ENCODE results near the gene KLRD1.
"Not testable (repeated sequence)": the region's sequence is repeated elsewhere in the genome, so short reads cannot be mapped to it uniquely, and the experiment has no call there.

KLRD1 gene

GRCh38 chr12:10369557-10370415 lies 62.1 kb downstream of the KLRD1 start:
- DNase-seq, result no peak

- not testable (repeated sequence) for DNase-seq
Observed at GRCh38 chr12:10371893-10372535, 64.3 kb downstream of the KLRD1 start.

DNA sequence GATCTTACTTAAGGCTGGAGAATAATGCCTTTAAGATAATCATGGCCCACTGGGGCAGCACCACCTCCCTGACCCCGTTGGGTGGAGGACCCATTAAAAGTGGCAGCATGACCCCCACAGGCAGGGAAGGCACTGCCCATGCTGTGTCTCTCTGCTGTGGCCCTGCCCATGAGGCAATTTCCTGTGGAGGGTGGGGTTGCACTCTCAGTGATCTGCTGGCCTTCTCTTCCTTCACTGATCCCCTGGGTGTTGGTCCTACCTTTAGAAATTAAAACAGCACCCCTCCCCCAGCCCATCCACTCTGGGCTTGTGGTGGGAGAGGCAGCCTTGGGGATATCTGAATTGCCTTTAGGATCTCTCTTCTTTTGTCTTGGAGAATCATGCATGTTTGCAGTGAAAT lies 64.9 kb downstream of the KLRD1 start:
- DNase-seq, result no peak

GRCh38 chr12:10374624-10375018 lies 67.0 kb downstream of the KLRD1 start:
- DNase-seq, result no peak

GRCh38 chr12:10378737-10379136 lies 71.1 kb downstream of the KLRD1 start:
- DNase-seq, result not testable (repeated sequence)

Measured in GDM1 (cell line).